Measurements from ENCODE around the gene FUT2.
A peak's percentile ranks its signal among the peaks of the same experiment; 100 is the strongest.
"Not testable (repeated sequence)": the region's sequence is repeated elsewhere in the genome, so short reads cannot be mapped to it uniquely, and the experiment has no call there.

Gene FUT2

GRCh38 chr19:48702701-48703100 lies 6.9 kb downstream of the FUT2 start:
- DNase-seq (ENCODE audit: low spot score) = no peak

- no peak for DNase-seq (ENCODE audit: low spot score)
These were observed 7.5 kb downstream of the FUT2 start for GRCh38 chr19:48703316-48703715.

DNA sequence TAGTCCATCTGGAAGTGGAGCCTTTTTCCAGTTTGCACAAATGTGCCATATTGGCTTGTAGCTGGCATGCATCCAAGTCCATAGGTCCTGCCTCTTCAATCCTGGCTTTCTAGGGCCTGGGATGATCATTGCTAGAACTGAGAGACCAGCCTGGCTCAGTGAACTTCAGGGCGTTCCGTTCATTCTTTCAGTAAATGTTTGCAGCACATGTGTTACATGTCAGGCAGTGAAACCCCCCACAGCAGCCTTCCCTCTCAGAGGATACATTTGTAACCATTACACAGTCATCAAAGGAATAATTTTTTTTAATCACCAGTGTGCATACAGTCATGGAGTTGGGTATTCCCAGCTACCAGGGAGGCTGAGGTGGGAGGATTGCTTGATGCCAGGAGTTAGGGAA lies 9.7 kb downstream of the FUT2 start:
- no peak for DNase-seq (ENCODE audit: low spot score)

DNA sequence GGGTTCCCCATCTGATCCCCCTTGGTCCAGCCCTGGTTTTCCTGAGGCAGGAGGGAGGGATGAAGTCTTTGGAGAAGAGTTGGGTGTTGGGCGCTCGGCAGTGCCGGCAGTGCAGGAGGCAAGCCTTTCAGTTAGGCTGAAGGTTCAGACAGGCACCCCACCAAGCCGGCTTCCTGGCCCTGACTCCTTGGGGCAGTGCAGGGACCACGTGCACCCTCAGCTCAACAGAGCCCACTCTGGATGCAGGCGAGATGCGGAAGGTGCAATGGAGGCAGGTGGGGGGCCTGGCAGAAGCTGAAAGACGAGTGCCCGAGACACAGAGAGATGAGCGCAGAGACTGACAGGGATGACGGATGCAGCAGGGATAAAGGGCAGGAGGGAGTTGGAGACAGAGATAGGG lies 12.7 kb downstream of the FUT2 start:
- DNase-seq (ENCODE audit: low spot score) = no peak

DNA sequence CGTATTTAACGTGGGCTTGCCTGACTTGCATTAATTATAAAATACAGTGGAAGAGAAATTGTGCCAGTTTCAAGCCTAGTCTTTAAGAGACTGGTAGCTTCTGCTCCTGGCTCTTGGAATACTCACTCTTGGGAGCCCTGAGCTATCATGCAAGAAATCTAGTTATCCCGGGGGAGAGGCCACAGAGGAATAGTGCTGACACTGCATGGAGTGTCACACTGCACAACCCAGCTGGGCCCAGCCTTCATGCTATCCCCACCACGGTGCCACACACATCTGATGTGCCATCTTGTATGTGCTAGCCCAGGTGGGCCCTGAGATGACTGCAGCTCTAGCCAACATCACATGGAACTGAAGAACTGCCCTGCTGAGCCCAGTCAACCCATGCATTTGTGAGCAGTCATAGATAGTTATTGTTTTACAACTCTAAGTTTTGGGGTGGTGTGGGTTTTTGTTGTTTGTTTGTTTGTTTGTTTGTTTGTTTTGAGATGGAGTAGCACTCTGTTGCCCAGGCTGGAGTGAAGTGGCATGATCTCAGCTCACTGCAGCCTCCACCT lies 15.4 kb downstream of the FUT2 start:
- no peak for DNase-seq (ENCODE audit: low spot score)

DNA sequence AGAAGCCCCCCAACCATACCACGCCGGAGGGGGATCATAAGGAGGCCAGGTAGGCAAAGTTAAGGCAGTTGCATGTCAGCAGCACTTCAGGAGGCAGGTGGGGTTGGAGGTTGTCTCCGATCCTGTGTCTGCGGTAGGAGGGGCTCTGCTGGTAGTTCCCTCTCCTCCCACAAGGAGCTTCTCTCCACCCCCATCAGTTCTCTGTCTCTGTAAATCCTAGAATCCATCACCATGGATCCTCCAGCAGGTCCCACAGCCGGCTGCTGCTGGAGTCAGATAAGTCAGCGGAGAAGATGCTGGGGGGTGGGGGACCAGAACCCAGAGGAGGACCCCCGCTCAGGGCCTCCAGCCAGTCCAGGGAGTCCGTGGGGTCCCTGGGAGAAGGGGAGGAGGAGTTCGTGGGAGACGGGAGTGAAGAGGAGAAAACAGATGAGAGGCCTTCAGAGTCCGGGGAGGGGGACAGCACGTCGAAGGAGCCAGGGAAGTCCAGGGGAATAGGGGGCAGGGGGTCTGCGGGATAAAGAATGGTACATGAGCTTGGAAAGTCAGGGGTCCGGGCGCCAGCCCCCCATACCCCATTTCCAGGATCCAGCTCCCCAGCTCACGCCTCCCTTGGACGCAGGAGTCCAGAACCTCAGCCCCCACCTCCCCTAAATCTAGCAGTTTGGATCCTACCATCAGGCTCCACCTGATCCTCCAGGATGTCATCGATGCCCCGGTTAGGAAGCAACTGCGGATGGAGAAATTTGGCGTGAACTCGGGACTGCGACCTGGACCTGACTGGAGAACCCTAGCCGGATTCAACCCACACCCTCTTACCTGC lies 17.5 kb downstream of the FUT2 start:
- DNase-seq (ENCODE audit: low spot score) = peak; percentile 39

- DNase-seq (ENCODE audit: low spot score) = peak; percentile 99
These were observed 18.3 kb downstream of the FUT2 start for GRCh38 chr19:48713864-48714755.

GRCh38 chr19:48714759-48715675 lies 19.2 kb downstream of the FUT2 start:
- DNase-seq (ENCODE audit: low spot score) = no peak

- no peak for DNase-seq (ENCODE audit: low spot score)
These were observed 20.0 kb downstream of the FUT2 start for GRCh38 chr19:48715681-48716171.

DNA sequence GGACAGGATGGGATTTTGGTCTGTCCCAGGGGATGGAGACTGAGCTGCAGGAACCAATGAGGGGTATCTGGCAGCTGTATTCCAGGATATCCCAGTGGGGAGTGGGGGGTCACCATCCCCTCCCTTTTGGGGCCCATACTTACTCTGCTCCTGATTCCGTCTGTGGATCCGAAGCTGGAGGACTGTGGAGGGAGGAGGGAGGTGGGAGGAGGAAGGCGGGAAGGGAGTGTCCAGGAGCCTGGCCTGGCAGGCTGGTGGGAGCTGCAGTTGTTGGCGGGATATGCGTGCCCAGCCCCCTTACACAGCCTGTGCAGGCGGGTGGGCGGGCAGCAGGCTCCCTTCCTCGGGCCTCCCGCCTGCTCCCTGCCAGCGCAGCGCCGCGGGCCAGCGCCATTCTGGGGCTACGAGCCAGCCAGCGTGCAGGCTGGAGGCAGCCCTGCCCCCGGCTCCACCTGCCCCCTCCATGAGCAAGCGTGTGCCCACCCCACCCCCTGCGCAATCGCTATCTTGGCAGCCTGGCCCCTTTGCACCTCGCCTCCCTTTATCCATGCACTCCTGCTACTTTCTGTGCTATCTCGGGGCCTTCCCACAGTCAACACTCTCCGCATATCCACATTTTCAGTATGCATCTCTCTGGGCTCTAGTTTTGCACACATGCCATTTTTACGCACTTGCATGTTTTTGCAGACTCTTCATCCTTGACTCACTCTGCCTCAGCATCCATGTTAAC lies 21.0 kb downstream of the FUT2 start:
- no peak for DNase-seq (ENCODE audit: low spot score)

DNA sequence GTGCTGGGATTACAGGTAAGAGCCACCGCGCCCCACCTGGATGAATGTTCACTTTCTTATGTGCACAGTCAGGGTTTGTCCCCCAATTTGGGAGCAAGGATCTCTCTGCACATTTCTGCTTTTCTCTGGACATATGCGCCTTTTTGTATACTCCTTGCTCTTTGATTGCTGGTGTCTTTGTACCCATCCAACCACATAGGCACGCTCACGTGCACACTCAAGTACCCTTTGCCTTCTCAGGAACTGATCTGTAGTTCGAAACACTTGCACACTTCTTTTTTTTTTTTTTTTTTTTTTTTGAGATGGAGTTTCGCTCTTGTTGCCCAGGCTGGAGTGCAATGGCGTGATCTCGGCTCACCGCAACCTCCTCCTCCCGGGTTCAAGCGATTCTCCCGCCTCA lies 22.3 kb downstream of the FUT2 start:
- not testable (repeated sequence) for DNase-seq (ENCODE audit: low spot score)

DNA sequence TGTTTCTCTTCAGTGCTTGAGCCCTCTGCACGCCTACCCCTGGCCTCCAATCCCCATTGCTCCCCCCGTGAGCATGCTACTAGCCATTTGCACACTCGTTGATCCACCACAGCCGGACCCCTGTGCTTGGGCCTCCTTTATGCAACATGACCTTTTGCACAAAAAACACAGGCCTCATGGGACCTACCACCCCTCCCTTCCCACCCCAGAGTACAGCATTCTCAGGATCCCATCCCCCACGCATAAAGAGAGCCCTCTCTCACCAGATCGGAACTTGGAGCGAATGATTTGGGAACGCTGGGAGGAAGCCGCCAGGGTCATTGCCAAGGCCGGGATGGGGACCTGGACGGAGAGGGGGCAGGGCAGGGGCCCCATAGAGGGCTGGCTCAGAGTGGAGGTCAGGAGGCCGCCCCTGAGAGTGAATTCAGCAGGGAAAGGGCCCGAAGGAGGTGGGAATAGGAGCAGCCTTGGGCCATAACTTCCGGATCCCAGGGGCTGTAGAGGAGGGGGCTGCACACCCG lies 23.0 kb downstream of the FUT2 start:
- no peak for DNase-seq (ENCODE audit: low spot score)

- no peak for DNase-seq (ENCODE audit: low spot score)
These were observed 23.7 kb downstream of the FUT2 start, which contains the start of gene MAMSTR for GRCh38 chr19:48719263-48720171. Gene MAMSTR (minus strand): TSS chr19:48719725. CDS start chr19:48719031, 694 bp downstream.

DNA sequence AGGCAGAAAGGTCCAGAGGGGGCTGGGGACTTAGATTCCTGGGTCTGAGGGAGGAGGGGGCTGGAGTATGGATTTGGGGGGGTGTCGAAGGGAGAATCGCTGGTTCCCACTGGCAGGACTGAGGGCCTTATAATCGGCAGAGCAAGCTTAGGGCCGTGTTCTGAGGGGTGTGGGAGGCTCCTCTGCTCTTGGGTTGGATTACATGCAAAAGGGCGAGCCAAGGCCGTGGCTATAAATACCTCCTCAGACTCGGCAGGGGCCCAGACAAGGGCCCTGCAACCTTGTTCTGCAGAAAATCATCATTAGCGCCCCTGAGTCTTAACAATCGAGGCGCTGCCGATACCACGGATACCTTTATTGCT lies 24.5 kb downstream of the FUT2 start:
- no peak for DNase-seq (ENCODE audit: low spot score)

- DNase-seq (ENCODE audit: low spot score) = peak; percentile 98
These were observed 25.0 kb downstream of the FUT2 start for GRCh38 chr19:48720613-48721296.

GRCh38 chr19:48722196-48722708 lies 26.5 kb downstream of the FUT2 start:
- DNase-seq (ENCODE audit: low spot score) = no peak

DNA sequence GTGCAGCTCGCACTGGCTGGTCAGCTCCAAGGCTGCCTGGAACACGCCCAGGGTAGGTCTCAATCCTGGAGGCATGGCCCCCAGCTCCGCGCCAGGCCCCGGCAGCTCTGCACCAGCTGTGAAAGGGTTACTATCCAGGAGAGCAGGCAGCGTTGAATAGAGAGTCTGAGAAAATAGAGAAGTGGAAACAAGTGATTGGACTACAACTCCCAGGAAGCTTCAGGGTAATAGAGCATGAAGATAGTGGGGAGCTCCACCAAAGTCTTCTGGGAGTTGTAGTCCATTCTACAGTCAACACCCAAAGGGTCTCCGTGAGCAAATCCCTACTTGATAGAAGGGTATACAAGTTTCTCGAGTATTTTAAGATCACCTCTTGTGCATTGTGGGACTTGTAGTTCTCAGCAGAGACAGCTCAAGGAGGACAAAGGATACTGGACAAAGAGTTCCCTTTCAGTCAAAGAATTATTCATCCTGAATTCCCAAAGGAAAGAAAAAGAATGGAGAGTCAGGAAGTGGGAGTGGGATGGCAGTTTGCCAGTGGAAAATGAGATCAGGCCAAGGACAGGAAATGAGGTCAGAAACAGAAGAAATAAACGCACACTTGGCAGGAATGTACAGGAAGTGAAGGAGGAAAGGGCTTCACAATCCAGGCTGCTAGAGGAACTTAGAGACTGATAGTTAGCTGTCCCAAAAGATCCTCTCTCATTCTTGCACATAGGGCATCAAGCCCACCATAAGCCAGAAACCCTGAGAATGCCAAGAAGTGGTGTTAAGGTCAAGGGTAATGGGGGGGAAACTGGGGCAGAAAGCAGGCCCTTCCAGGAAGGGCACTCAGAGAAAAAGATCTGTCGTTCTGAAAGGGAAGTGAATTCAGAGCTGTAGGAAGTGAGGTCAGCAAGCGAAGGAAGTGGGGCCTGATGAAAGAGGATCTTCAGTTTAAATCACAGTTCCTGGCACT lies 29.3 kb downstream of the FUT2 start:
- peak; percentile 95 for DNase-seq (ENCODE audit: low spot score)

Data from RKO (cell line).